T-cell (primary cell): ENCODE results near the gene CD27. TPM values are rescaled to one million over a fixed set of nuclear protein-coding genes. Genes with fewer than 3 reads are reported as not detected.
"Not testable (repeated sequence)": the region's sequence is repeated elsewhere in the genome, so short reads cannot be mapped to it uniquely, and the experiment has no call there.

Experiments used
- ATAC-seq, 4 experiments: fragments of 200-7000 bp in 3 of 4; fragments of 150-1000 bp in 1 of 4; cut with Tn5 transposase; replicated peaks in 1 of 4; 1 replicate in 3 of 4; 2 replicates in 1 of 4; pipeline ENCODE4 v1.10.0; 2021; ENCODE audit warnings: moderate library complexity in 3 of 4, mild to moderate bottlenecking in 2 of 4, moderate number of reproducible peaks in 1 of 4
- CTCF ChIA-PET, 2 donors: fragments of 300-600 bp; sonication (Branson Sonifier 250); formaldehyde crosslinking; loops; one replicate each; lab custom pipeline; 2022; ENCODE audit warnings: antibody characterized with exemption in 2 of 2; lab: Charles Lee
- POLR2A ChIA-PET, 2 donors: fragments of 300-600 bp; sonication (Branson Sonifier 250); formaldehyde crosslinking; loops; one replicate each; lab custom pipeline; 2022; ENCODE audit warnings: antibody characterized with exemption in 2 of 2; lab: Charles Lee
- DNase-seq, 35 experiments: peaks; one replicate each; pipeline versions ENCODE4 v3.0.0 to v3.0.0-alpha.2; 2013 to 2023
- H3K27ac ChIP-seq: one replicate; pipeline ENCODE4 v1.5.1; 2013; ENCODE audit warnings: low read length
- H3K27me3 ChIP-seq, 2 experiments: replicated peaks in 1 of 2; 1 replicate in 1 of 2; 2 replicates in 1 of 2; pipeline versions ENCODE4 v1.6.1 to v1.7.0; 2013; ENCODE audit warnings: low read length in 1 of 2, mixed read lengths in 1 of 2; ENCODE audit not compliant: control insufficient read depth in 2 of 2, insufficient read depth in 2 of 2; ENCODE audit errors: extremely low read depth in 1 of 2
- H3K36me3 ChIP-seq, 2 donors: 1 replicate in 1 of 2; 2 replicates in 1 of 2; pipeline versions ENCODE4 v1.6.1 to v1.7.0; 2013; ENCODE audit warnings: low read length in 1 of 2; ENCODE audit not compliant: control insufficient read depth in 2 of 2, insufficient read depth in 1 of 2; ENCODE audit errors: extremely low read depth in 1 of 2
- H3K4me1 ChIP-seq, 2 experiments: 1 replicate in 1 of 2; 2 replicates in 1 of 2; pipeline versions ENCODE4 v1.6.1 to v1.7.0; 2013; ENCODE audit warnings: low read length in 2 of 2, mixed read lengths in 1 of 2; ENCODE audit not compliant: insufficient read depth in 2 of 2, control insufficient read depth in 1 of 2; ENCODE audit errors: extremely low read depth in 1 of 2
- H3K4me3 ChIP-seq, 2 donors: 1 replicate in 1 of 2; 2 replicates in 1 of 2; pipeline versions ENCODE4 v1.5.1 to v1.7.0; 2013; ENCODE audit warnings: mild to moderate bottlenecking in 2 of 2, low read length in 1 of 2, moderate library complexity in 1 of 2; ENCODE audit not compliant: control insufficient read depth in 1 of 2; ENCODE audit errors: extremely low read depth in 1 of 2
- H3K9me3 ChIP-seq: 2 replicates; pipeline ENCODE4 v1.7.0; 2013
- H3K27ac Mint-ChIP-seq, 2 donors: one replicate each; pipeline ENCODE4 v1.8.0; 2020 to 2021; ENCODE audit warnings: mild to moderate bottlenecking in 2 of 2, mixed read lengths in 2 of 2
- H3K27me3 Mint-ChIP-seq, 2 donors: one replicate each; pipeline ENCODE4 v1.8.0; 2021 to 2022; ENCODE audit warnings: mixed read lengths in 2 of 2
- H3K36me3 Mint-ChIP-seq: one replicate; pipeline ENCODE4 v1.8.0; 2021; ENCODE audit warnings: mixed read lengths
- H3K4me1 Mint-ChIP-seq, 3 donors: one replicate each; pipeline ENCODE4 v1.8.0; 2020 to 2022; ENCODE audit warnings: mixed read lengths in 3 of 3, mild to moderate bottlenecking in 1 of 3
- H3K4me3 Mint-ChIP-seq, 3 donors: one replicate each; pipeline ENCODE4 v1.8.0; 2020 to 2022; ENCODE audit warnings: mild to moderate bottlenecking in 3 of 3, mixed read lengths in 3 of 3, moderate library complexity in 3 of 3
- H3K9me3 Mint-ChIP-seq, 3 donors: one replicate each; pipeline ENCODE4 v1.8.0; 2020 to 2022; ENCODE audit warnings: mixed read lengths in 3 of 3
- WGBS: methylation state at CpG from one replicate; pipeline ENCODE4 v1.1.5; 2013; ENCODE audit warnings: missing lambda C conversion rate; ENCODE audit not compliant: insufficient coverage; 5-methylcytosine and 5-hydroxymethylcytosine counted together
- total RNA-seq, 35 experiments: library from RNA in 6 of 35; stranded (reverse) in 6 of 35; fragments of 120-200 nt in 1 of 35; gene quantifications; one replicate each; pipeline versions ENCODE4 v1.2.1 to v1.2.4 and lab custom pipeline; 2013 to 2026

CD27 gene
- total RNA-seq, 5 donors from 2014 or later (not counting 1 experiment from before 2014, with no cell fraction given): 94.0 to 140 (median 138) TPM

DNA sequence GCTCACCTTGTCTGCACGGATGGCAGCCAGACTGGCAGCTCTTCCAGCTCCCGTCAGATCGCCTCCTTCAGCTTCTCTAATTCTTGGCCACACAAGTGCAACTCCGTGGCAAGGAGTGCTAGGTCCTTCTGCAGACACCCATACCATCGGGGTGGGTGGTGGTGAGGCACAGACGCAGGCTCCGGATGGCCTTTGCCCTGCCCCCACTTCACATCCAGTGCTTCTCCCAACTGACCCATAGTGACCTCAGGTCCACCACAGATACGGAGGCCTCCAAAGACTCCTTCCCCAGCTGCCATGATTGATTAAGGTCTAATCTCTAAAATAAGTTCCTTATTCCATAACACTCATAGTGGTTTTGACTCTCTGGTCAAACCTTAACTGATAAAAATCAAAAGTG, 19.9 kb upstream of the CD27 start:
- Mint-ChIP-seq H3K36me3 (no peaks in the 10 kb centered on the region), H3K9me3 (no peaks in the 10 kb centered on the region), H3K27me3 (no peaks in the 10 kb centered on the region), H3K27ac (peak overlapping the region; percentile 55 to 66), H3K4me3 (no peak overlapping the region), H3K4me1 (peaks cover 39 to 47% (median 40%) of the 10 kb centered on the region in 3 donors)
- DNase-seq: no peak
- ATAC-seq: no peak
- no peaks in the 10 kb centered on the region for H3K36me3 ChIP-seq
- H3K27me3 ChIP-seq: no peaks in the 10 kb centered on the region
- WGBS: 100% methylated on average over 1 of the region's 8 CpGs
- H3K27ac ChIP-seq: no peak overlapping the region
- H3K9me3 ChIP-seq: no peaks in the 10 kb centered on the region
- ChIA-PET POLR2A (interaction anchor here (0.8 to 1.6 kb wide), 2 partner anchors 46 to 108 kb away, joined by 4 to 7 read pairs; no protein-coding TSS in a partner anchor), CTCF (interaction anchor here (0.6 to 4.9 kb wide), 8 partner anchors 10 to 113 kb away, joined by 3 to 45 read pairs (median 7); partner anchors contain the start of gene VAMP1 (in 1 of the 2))
- no peak overlapping the region for H3K4me3 ChIP-seq
- peaks cover 24 to 43% of the 10 kb centered on the region in 2 experiments for H3K4me1 ChIP-seq

GRCh38 chr12:6425590-6426531, 18.9 kb upstream of the CD27 start:
- Mint-ChIP-seq H3K36me3 (no peaks in the 10 kb centered on the region), H3K4me1 (peaks cover 49 to 57% (median 50%) of the 10 kb centered on the region in 3 donors), H3K27ac (peak overlapping the region; percentile 95), H3K9me3 (no peaks in the 10 kb centered on the region), H3K27me3 (no peaks in the 10 kb centered on the region), H3K4me3 (peak overlapping the region in 1 of 3 donors; percentile 82)
- ChIA-PET CTCF (interaction anchor here (0.5 to 4.9 kb wide), 11 partner anchors 9 to 114 kb away, joined by 3 to 31 read pairs (median 5); no protein-coding TSS in a partner anchor), POLR2A (interaction anchor here in 1 of 2 donors (1.6 kb wide), 1 partner anchor 107 kb away, joined by 4 read pairs; no protein-coding TSS in a partner anchor)
- Histone ChIP-seq H3K4me3 (no peak overlapping the region), H3K27me3 (no peaks in the 10 kb centered on the region), H3K4me1 (peaks cover 26 to 52% of the 10 kb centered on the region in 2 experiments), H3K27ac (peak overlapping the region; percentile 94), H3K36me3 (no peaks in the 10 kb centered on the region), H3K9me3 (no peaks in the 10 kb centered on the region)
- DNase-seq (peak in 1 of 35 experiments; percentile 59), ATAC-seq (no peak)
- WGBS: 54% methylated on average over 14 of the region's 23 CpGs

DNA sequence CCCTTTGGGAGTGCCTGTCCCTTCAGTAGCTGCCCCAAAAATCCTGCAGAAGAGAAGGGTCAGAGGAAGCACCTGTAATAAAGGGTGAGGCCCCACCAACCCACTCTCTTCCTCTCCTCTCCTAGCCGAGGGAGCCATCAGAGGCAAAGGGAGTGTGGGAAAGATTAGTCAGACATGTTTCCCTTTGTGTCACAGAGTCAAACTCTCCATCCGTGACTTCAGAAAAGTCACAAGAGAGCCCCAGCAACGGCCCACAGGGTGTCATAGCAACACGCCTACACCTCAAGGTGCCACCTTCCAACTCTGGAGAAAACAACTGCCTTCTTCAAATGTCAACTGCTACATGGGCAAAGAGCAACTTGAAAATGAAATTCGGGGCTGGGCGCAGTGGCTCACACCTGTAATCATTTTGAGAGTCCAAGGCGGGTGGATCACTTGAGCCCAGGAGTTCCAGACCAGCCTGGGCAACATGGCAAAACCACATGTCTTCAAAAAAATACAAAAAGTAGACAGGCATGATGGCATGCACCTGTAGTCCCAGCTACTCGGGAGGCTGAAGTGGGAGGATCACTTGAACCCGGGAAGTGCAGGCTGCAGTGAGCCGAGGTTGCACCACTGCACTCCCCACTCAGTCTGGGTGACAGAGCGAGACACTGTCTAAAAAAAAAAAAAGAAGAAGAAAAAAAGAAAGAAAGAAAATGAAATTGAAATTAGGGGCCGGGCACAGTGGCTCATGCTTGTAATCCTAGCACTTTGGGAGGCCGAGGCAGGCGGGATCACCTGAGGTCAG, 17.7 kb upstream of the CD27 start:
- Histone ChIP-seq H3K4me1 (peaks cover 26 to 57% of the 10 kb centered on the region in 2 experiments), H3K36me3 (no peaks in the 10 kb centered on the region), H3K4me3 (peak overlapping the region; percentile 6 to 44), H3K9me3 (no peaks in the 10 kb centered on the region), H3K27me3 (no peaks in the 10 kb centered on the region), H3K27ac (peak overlapping the region; percentile 94)
- H3K9me3 Mint-ChIP-seq: no peaks in the 10 kb centered on the region
- POLR2A ChIA-PET: interaction anchor here (0.6 to 0.7 kb wide), 2 partner anchors 25 to 95 kb away, joined by 4 to 5 read pairs; no protein-coding TSS in a partner anchor
- H3K4me3 Mint-ChIP-seq: peak overlapping the region; percentile 65 to 82 (median 65)
- no peaks in the 10 kb centered on the region for H3K36me3 Mint-ChIP-seq
- ATAC-seq (peak; percentile 83 to 89 (median 86)), DNase-seq (peak; percentile 65 to 90 (median 77))
- peaks cover 56 to 65% (median 58%) of the 10 kb centered on the region in 3 donors for H3K4me1 Mint-ChIP-seq
- peak overlapping the region; percentile 95 for H3K27ac Mint-ChIP-seq
- WGBS: 0% methylated on average over 6 of the region's 14 CpGs
- H3K27me3 Mint-ChIP-seq: no peaks in the 10 kb centered on the region
- CTCF ChIA-PET: interaction anchor here (0.6 to 4.0 kb wide), 6 partner anchors 19 to 105 kb away, joined by 3 to 25 read pairs (median 8); partner anchors contain the start of gene TAPBPL (in 1 of the 2)

DNA sequence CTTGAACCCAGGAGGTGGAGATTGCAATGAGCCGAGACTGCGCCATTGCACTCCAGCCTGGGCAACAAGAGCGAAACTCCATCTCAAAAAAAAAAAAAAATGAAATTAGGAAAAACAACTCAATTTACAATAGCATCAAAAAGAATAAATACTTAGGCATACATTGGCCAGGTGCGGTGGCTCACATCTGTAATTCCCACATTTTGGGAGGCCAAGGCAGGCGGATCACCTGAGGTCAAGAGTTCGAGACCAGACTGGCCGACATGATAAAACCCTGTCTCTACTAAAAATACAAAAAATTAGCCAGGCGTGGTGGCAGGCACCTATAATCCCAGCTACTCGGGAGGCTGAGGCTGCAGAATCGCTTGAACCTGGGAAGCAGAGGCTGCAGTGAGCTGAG, 17.0 kb upstream of the CD27 start:
- H3K27me3 ChIP-seq, H3K36me3 Mint-ChIP-seq, H3K4me3 ChIP-seq, ATAC-seq, H3K27me3 Mint-ChIP-seq, H3K36me3 ChIP-seq, H3K9me3 Mint-ChIP-seq, H3K9me3 ChIP-seq, DNase-seq: not testable (repeated sequence)
- ChIA-PET CTCF (interaction anchor here (0.6 to 2.6 kb wide), 4 partner anchors 19 to 104 kb away, joined by 3 to 16 read pairs (median 3); partner anchors contain the start of gene TAPBPL (in 1 of the 2)), POLR2A (interaction anchor here in 1 of 2 donors (0.7 to 0.9 kb wide), 3 partner anchors 16 to 95 kb away, joined by 4 to 7 read pairs (median 5); no protein-coding TSS in a partner anchor)
- peak overlapping the region in 1 of 3 donors; percentile 27 for H3K4me3 Mint-ChIP-seq
- H3K4me1 Mint-ChIP-seq: peaks cover 59 to 67% (median 65%) of the 10 kb centered on the region in 3 donors
- 100% methylated on average over 1 of the region's 10 CpGs for WGBS
- peak overlapping the region; percentile 95 for H3K27ac Mint-ChIP-seq
- Histone ChIP-seq H3K27ac (peak overlapping the region; percentile 94), H3K4me1 (peaks cover 29 to 63% of the 10 kb centered on the region in 2 experiments)

GRCh38 chr12:6428326-6428725, 16.4 kb upstream of the CD27 start:
- Mint-ChIP-seq H3K27ac (peak overlapping the region; percentile 95), H3K27me3 (no peaks in the 10 kb centered on the region), H3K4me1 (peaks cover 59 to 69% (median 68%) of the 10 kb centered on the region in 3 donors), H3K36me3 (no peaks in the 10 kb centered on the region), H3K4me3 (peak overlapping the region in 1 of 3 donors; percentile 27), H3K9me3 (no peaks in the 10 kb centered on the region)
- DNase-seq (no peak), ATAC-seq (no peak)
- no CpG with 5 or more reads among the region's 3 CpGs for WGBS
- ChIA-PET POLR2A (interaction anchor here in 1 of 2 donors (0.7 to 0.9 kb wide), 2 partner anchors 16 to 37 kb away, joined by 4 to 7 read pairs; no protein-coding TSS in a partner anchor), CTCF (interaction anchor here in 1 of 2 donors (0.6 kb wide), 1 partner anchor 98 kb away, joined by 5 read pairs; no protein-coding TSS in a partner anchor)
- H3K4me1 ChIP-seq: peaks cover 34 to 67% of the 10 kb centered on the region in 2 experiments
- H3K27me3 ChIP-seq: no peaks in the 10 kb centered on the region
- no peak overlapping the region for H3K27ac ChIP-seq
- H3K36me3 ChIP-seq: no peaks in the 10 kb centered on the region
- H3K9me3 ChIP-seq: no peaks in the 10 kb centered on the region
- no peak overlapping the region for H3K4me3 ChIP-seq
